Dedifferentiated amniotic fluid mesenchymal stem cell (primary cell): ENCODE results near the gene MPG.

ENCODE experiments used
- DNase-seq: peaks from one replicate; pipeline ENCODE4 v3.0.0-alpha.2; 2016; ENCODE audit errors: extremely low spot score

MPG gene

GRCh38 chr16:83781-84615 lies 6.0 kb downstream of the MPG start:
- DNase-seq = no peak

GRCh38 chr16:84718-85406 lies 6.8 kb downstream of the MPG start:
- peak; percentile 84 for DNase-seq

- no peak for DNase-seq
Observed at GRCh38 chr16:85407-85782, 7.4 kb downstream of the MPG start.

GRCh38 chr16:85865-86264 lies 7.8 kb downstream of the MPG start:
- no peak for DNase-seq

- DNase-seq = no peak
Observed at GRCh38 chr16:86483-86952, 8.5 kb downstream of the MPG start.

GRCh38 chr16:88613-89012 lies 10.6 kb downstream of the MPG start:
- no peak for DNase-seq

GRCh38 chr16:89391-90302 lies 11.6 kb downstream of the MPG start:
- no peak for DNase-seq

GRCh38 chr16:91484-91883 lies 13.5 kb downstream of the MPG start:
- no peak for DNase-seq

- no peak for DNase-seq
Observed at GRCh38 chr16:92431-93339, 14.7 kb downstream of the MPG start.

GRCh38 chr16:94918-95265 lies 16.9 kb downstream of the MPG start:
- DNase-seq = no peak

- peak; percentile 72 for DNase-seq
Observed at GRCh38 chr16:96935-97381, 18.9 kb downstream of the MPG start.

- no peak for DNase-seq
Observed at GRCh38 chr16:97822-98221, 19.8 kb downstream of the MPG start.

- DNase-seq = no peak
Observed at GRCh38 chr16:100989-101388, 23.0 kb downstream of the MPG start.

GRCh38 chr16:101586-101985 lies 23.6 kb downstream of the MPG start:
- DNase-seq = no peak

GRCh38 chr16:102060-102855 lies 24.2 kb downstream of the MPG start:
- DNase-seq = no peak

GRCh38 chr16:104355-104754 lies 26.3 kb downstream of the MPG start:
- no peak for DNase-seq

- DNase-seq = no peak
Observed at GRCh38 chr16:104928-105327, 26.9 kb downstream of the MPG start.

- DNase-seq = no peak
Observed at GRCh38 chr16:105521-105920, 27.5 kb downstream of the MPG start.

- peak; percentile 93 for DNase-seq
Observed at GRCh38 chr16:106623-107324, 28.7 kb downstream of the MPG start.
